Thoracic aorta (tissue), 2 donors: ENCODE results near the gene WDR82. TPM values are rescaled to one million over a fixed set of nuclear protein-coding genes. Genes with fewer than 3 reads are reported as not detected.

Source experiments
- ATAC-seq: fragments of 150-250 bp; one replicate; pipeline ENCODE4 v1.8.0; 2017; ENCODE audit warnings: low read depth; ENCODE audit not compliant: insufficient number of reproducible peaks, low FRiP score
- DNase-seq: peaks from one replicate; pipeline ENCODE4 v3.0.0-alpha.2; 2020; ENCODE audit warnings: low spot score
- H3K27ac ChIP-seq, 2 donors: fragments of 200-600 bp; sonication (generic); 1 replicate in 1 of 2; 2 replicates in 1 of 2; pipeline ENCODE4 v1.5.1; 2016; ENCODE audit warnings: mild to moderate bottlenecking in 2 of 2, moderate library complexity in 2 of 2
- H3K27me3 ChIP-seq: fragments of 200-600 bp; sonication (generic); replicated peaks from 2 replicates; pipeline ENCODE4 v1.6.0; 2016; ENCODE audit warnings: mild to moderate bottlenecking; ENCODE audit not compliant: insufficient read depth
- H3K36me3 ChIP-seq: fragments of 200-600 bp; sonication (generic); one replicate; pipeline ENCODE4 v1.5.1; 2016
- H3K4me1 ChIP-seq, 2 donors: fragments of 200-600 bp; sonication (generic); 1 replicate in 1 of 2; 2 replicates in 1 of 2; pipeline versions ENCODE4 v1.5.1 to v1.6.0; 2016; ENCODE audit warnings: low read depth in 2 of 2, mild to moderate bottlenecking in 1 of 2; ENCODE audit not compliant: control insufficient read depth in 1 of 2
- H3K4me3 ChIP-seq: fragments of 200-600 bp; sonication (generic); 2 replicates; pipeline ENCODE4 v1.5.1; 2016; ENCODE audit warnings: mild to moderate bottlenecking
- H3K9me3 ChIP-seq: fragments of 200-600 bp; sonication (generic); 2 replicates; pipeline ENCODE4 v1.5.1; 2016
- CTCF ChIP-seq: fragments of 200-600 bp; sonication (generic); IDR thresholded peaks from one replicate; pipeline ENCODE4 v1.5.1; 2019; ENCODE audit warnings: antibody characterized with exemption
- total RNA-seq, 2 donors: library from RNA; depleted of rRNA; stranded (reverse); fragments of >200 nt; gene quantifications; one replicate each; pipeline versions ENCODE4 v1.1.0 to v1.2.3, GENCODE V29; 2016

WDR82 gene
- total RNA-seq, 2 donors from 2014 or later, result 44.5 to 66.2 TPM

- Histone ChIP-seq H3K4me3 (no peak overlapping the region), H3K36me3 (peaks cover 25% of the 10 kb centered on the region), H3K4me1 (no peaks in the 10 kb centered on the region), H3K27ac (no peak overlapping the region), H3K9me3 (no peaks in the 10 kb centered on the region), H3K27me3 (no peaks in the 10 kb centered on the region)
- no peak for TF ChIP-seq CTCF
- no peak for ATAC-seq
- DNase-seq, result no peak
These were observed 51.3 kb downstream of the WDR82 start for GRCh38 chr3:52227117-52227516.

- no peaks in the 10 kb centered on the region for H3K4me1 ChIP-seq
- ATAC-seq (no peak), DNase-seq (no peak)
- no peaks in the 10 kb centered on the region for H3K9me3 ChIP-seq
- H3K36me3 ChIP-seq, result peaks cover 22% of the 10 kb centered on the region
- H3K4me3 ChIP-seq, result no peak overlapping the region
- H3K27ac ChIP-seq, result no peak overlapping the region
- H3K27me3 ChIP-seq, result no peaks in the 10 kb centered on the region
- no peak for TF ChIP-seq CTCF
These were observed 52.1 kb downstream of the WDR82 start for GRCh38 chr3:52226229-52226817.

- no peak within 1 kb of the TSS for H3K27ac ChIP-seq
- no peaks in the 10 kb centered on the region for H3K4me1 ChIP-seq
- no peak for TF ChIP-seq CTCF
- peaks cover 15% of the 10 kb centered on the region for H3K36me3 ChIP-seq
- no peak for DNase-seq
- no peaks in the 10 kb centered on the region for H3K27me3 ChIP-seq
- no peaks in the 10 kb centered on the region for H3K9me3 ChIP-seq
- no peak within 1 kb of the TSS for H3K4me3 ChIP-seq
- no peak for ATAC-seq
These were observed 52.8 kb downstream of the WDR82 start, which contains the start of gene TLR9 for GRCh38 chr3:52225452-52226228. Gene TLR9 (minus strand): TSS chr3:52225645. CDS start chr3:52225529, 116 bp downstream.

- no peak overlapping the region for H3K27ac ChIP-seq
- H3K4me3 ChIP-seq, result no peak overlapping the region
- H3K27me3 ChIP-seq, result no peaks in the 10 kb centered on the region
- no peaks in the 10 kb centered on the region for H3K9me3 ChIP-seq
- no peaks in the 10 kb centered on the region for H3K4me1 ChIP-seq
- DNase-seq, result no peak
- ATAC-seq, result no peak
- TF ChIP-seq CTCF, result no peak
- H3K36me3 ChIP-seq, result no peaks in the 10 kb centered on the region
These were observed 54.7 kb downstream of the WDR82 start for GRCh38 chr3:52223449-52224408.
